HG02973 (cell line): Measurements from ENCODE around the gene GOLGA8F.
"Not testable (repeated sequence)": the region's sequence is repeated elsewhere in the genome, so short reads cannot be mapped to it uniquely, and the experiment has no call there.

Experiments used
- ATAC-seq: cut with Tn5 transposase; IDR thresholded peaks from one replicate; pipeline ENCODE4 v1.9.1; 2021; ENCODE audit warnings: moderate library complexity; ENCODE audit not compliant: unreplicated experiment

Gene GOLGA8F

GRCh38 chr15:28378364-28378763 is at the start of gene GOLGA8F:
TSS of gene GOLGA8F (plus strand) at chr15:28378664. CDS start at chr15:28378762, 98 bp downstream.
- ATAC-seq: not testable (repeated sequence)

- not testable (repeated sequence) for ATAC-seq
Observed at GRCh38 chr15:28357984-28358383, 20.5 kb upstream of the GOLGA8F start, which contains the start of gene GOLGA6L24. TSS of gene GOLGA6L24 (minus strand) at chr15:28358084. CDS start at chr15:28358023, 61 bp downstream.

GRCh38 chr15:28365502-28365901 is 13.0 kb upstream of the GOLGA8F start:
- not testable (repeated sequence) for ATAC-seq

GRCh38 chr15:28380053-28380452 is 1.6 kb downstream of the GOLGA8F start:
- ATAC-seq: not testable (repeated sequence)

- not testable (repeated sequence) for ATAC-seq
Observed at GRCh38 chr15:28396022-28396421, 17.6 kb downstream of the GOLGA8F start.

- not testable (repeated sequence) for ATAC-seq
Observed at GRCh38 chr15:28402774-28403435, 24.4 kb downstream of the GOLGA8F start.

- not testable (repeated sequence) for ATAC-seq
Observed at GRCh38 chr15:28420470-28420869, 42.0 kb downstream of the GOLGA8F start.

- ATAC-seq: not testable (repeated sequence)
Observed at GRCh38 chr15:28435594-28435993, 57.1 kb downstream of the GOLGA8F start.
